A549 (cell line): ENCODE results near the gene PPIF.

Experiments used
- RFX5 ChIP-seq: fragments of 450-650 bp; IDR thresholded peaks from 2 replicates; pipeline ENCODE4 v1.7.1; 2014; ENCODE audit warnings: antibody characterized with exemption, mild to moderate bottlenecking, moderate library complexity
- SMC3 ChIP-seq: fragments of >200 bp; sonication (Bioruptor Twin); formaldehyde crosslinking; IDR thresholded peaks from 3 replicates; pipeline ENCODE4 v1.6.1; 2018; ENCODE audit warnings: inconsistent platforms
- TF ChIP-seq, protein P1 (sequence below): fragments of 450-650 bp; IDR thresholded peaks from 2 replicates; pipeline ENCODE4 v1.6.1; 2014; ENCODE audit warnings: antibody characterized with exemption

GRCh38 chr10:79356104-79356503 lies 8.8 kb downstream of the PPIF start:
- TF ChIP-seq SMC3, result no peak
- TF ChIP-seq RFX5, result no peak
- TF ChIP-seq, protein P1, sequence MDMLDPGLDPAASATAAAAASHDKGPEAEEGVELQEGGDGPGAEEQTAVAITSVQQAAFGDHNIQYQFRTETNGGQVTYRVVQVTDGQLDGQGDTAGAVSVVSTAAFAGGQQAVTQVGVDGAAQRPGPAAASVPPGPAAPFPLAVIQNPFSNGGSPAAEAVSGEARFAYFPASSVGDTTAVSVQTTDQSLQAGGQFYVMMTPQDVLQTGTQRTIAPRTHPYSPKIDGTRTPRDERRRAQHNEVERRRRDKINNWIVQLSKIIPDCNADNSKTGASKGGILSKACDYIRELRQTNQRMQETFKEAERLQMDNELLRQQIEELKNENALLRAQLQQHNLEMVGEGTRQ, result no peak
